Hematopoietic multipotent progenitor cell treated with erythropoietin and hydrocortisone succinate and interleukin-3 and kit ligand, for 15 days (in vitro differentiated cells): ENCODE measurements around the gene ABHD17C.
"Not testable (repeated sequence)": the region's sequence is repeated elsewhere in the genome, so short reads cannot be mapped to it uniquely, and the experiment has no call there.

Experiments used
- DNase-seq: peaks from one replicate; pipeline ENCODE4 v3.0.0-alpha.2; 2015; ENCODE audit warnings: low spot score

ABHD17C gene

DNA sequence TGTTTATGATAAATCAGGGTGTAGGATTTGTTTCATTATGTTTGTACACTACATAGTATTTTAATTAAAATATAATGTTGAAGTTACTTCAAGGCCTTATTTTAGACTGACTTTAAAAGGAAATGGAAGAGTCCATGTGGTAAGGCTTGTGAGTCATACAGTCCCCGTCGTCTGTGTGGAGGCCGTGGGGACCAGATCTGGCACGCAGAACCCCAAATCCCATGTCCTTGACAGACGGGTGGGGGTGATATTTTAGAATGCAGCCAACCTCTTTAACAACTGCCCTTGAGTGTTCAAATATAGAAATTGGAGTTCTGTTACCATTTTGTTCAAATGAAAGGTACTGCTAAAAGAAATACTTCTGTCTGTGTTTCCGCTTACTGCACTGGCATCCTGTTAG, 35.8 kb downstream of the ABHD17C start:
- DNase-seq: no peak

DNA sequence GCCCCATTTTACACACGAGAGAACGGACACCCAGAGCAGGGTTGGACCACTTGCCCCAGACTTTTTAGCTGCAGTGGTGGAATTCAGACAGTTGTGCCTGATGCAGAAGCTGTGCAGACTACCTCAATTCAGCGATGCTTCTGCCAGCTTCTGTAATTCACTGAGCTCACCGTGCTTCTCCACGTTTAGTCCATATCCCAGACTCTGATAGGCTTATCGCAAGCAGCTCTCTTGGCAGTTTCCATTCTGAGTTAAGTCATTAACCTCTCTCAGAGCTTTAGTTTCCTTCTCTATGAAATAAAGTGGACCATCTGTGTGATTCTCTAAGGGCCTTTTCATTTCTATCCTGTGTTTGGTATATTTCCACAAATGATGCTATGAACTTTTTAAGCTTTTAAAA, 37.1 kb downstream of the ABHD17C start:
- DNase-seq: no peak

DNA sequence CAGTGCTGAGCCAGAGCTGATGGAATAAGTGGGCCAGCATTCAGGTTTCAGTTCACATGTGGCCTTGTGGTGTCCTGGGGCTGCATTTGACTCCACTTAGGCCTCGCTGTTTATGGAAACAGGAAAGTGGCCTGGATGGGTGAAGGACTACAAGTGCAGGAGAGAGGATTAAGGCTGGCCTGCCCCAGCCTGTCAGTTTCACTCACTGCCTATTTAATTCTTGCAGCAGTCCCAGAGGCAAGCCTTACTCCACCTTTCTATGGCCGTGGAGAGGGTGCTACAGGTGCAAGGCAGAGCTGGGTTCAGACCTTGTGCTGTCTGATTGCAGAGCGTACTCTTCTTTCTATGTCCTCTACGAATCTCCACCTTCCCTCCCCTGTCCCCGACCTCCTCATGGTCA, 37.7 kb downstream of the ABHD17C start:
- DNase-seq: no peak

DNA sequence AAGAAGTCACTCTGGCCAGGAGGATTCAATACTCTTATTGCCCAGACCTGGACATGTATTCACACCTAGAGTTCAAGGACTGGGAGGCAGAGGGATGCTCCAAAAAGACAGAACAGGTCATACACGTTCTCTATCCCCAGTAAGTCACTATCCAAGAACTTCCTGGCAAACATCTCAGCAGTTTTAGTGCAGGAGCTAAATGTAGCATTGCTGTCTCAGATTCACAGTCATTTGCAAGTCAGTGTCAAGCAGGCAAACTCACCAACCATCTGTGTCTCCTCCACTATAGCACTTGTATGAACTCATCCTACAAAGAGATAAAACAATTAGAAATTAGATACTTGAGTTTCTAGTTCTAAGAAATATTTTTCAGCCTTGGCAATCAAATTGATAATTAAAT, 38.4 kb downstream of the ABHD17C start:
- no peak for DNase-seq

DNA sequence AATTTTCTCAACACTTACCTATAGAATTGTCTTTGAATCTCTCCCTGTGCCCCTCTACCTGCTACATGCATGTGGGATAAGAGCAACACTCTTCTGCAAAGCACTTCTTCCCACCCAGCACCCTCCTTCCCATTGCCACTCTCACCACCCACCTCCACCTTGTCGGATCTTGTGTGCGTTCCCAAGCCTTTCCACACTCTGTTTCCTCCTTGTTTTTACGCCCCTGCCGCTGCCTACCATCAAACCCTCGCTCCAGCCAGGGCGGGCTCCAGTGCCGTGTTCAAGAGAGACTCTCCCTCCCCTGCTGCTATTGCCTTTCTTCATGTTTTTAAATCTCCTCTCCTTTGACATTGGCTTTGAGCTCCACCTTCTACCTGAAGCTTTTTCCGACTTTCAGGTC, 40.2 kb downstream of the ABHD17C start:
- no peak for DNase-seq

DNA sequence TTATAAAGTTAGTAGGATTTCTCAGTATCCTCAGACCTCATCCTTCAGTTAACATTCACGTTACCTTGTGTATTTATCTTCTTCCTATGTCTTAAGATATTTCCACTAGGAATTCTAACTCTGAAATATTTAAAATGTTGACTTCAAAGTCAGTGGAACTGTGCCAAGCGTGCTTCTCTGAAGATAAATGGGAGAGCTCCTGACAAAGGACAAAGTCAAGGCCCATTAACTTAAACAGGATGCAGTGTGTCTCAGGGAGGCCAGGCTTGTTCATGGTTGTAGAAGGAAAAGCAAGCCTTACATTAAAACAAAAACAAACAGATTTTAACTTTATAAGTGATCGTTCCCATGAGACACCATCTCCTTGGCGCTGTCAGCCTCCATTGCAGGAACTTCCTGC, 41.5 kb downstream of the ABHD17C start:
- DNase-seq: no peak

DNA sequence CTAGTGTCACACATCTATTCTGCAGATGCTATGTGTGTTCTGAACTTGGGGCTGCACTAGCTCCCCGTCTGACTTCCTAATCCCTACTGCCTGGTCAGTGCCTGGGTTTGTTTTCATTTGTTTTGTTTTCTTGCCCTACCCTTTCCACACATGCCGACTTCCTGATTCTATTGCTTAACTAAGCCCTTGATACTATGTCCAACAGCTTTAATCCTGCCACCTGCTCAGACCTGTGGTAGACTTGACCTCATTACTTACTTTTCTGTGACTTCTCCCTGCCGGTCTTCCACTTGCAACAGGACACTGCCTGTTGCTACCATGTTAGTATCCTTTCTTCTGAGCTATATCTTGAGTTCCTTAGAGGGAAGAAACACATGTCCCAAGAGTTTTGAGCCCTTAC, 44.8 kb downstream of the ABHD17C start:
- DNase-seq: no peak

DNA sequence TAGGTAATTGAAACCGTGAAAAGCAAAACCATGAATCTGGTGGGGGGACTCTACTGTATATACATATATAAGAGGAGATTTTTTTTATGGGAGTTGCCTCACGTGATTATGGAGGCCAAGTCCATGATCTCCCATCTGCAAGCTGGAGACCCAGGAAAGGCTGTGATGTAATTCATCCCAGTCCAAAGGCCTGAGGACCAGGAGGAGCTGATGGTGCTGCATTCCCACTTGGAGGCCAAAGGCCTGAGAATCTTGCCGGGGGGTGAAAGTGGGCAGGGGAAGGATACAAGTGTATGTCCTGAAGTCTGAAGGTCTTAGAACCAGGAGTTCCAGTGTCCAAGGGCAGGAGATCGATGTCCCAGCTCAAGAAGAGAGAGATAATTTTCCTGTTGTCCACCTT, 47.0 kb downstream of the ABHD17C start:
- no peak for DNase-seq

DNA sequence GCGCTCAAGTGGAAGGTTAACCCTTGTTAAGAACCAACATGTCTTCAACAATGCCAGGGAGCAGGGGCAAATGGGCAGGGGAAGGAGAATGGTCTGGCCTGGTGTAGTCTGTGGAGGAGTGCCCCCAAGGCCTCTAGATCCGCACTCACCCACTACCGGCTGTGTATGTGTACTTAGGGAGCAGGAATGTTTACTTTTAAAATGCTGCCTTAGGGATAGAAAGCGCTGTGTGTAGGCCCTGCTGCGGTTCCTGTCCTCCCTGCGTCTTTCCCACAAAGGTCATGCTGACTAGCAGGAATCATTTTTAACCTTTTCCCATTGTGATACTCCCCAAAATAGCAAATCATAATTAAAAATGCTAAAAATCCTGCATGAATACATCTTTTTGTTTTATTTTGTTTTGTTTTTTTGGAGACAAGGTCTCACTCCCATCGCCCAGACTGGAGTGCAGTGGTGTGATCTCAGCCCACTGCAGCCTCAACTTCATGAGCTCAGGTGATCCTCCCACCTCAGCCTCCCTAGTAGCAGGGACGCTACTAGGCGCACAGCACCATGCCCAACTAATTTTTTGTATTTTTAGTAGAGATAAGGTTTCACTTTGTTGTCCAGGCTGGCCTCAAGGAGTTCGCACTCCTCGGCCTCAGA, 48.2 kb downstream of the ABHD17C start:
- DNase-seq: no peak

DNA sequence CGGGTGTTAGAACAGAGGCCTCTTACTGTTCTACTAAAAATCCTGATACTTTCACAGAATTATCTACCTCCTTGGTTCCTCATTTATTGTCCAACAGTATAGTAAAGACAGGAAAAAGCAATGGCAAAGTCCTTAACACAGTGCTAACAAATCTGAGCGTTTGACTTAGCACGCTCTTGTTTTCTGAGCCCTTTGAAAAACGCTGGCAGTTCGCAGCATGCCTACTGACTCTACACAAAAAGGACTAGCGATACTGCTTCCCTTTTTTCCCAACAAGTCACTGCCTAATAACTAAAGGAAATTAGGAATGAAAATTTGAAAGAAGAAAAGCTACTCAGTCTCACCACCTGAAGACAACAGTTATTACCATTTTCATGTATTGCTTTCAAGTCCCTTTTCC, 49.3 kb downstream of the ABHD17C start:
- DNase-seq: no peak

DNA sequence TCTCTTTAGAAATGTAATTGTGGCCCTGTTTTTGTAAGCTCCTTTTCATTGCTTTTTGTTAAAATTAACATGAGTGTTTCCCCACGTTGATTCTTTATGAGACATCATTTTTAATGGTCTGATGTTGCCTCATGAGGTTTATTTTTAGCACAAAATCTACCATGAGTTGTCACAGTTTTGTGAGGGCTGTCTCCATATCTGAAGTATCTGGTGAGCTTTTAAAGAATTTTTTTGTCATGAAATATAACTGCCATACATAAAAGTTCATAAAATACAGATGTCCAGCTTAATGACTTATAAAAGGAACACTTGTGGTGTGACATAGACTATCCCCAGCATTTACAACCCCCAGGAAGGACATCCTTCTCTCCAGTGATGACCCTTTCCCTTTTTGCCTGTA, 49.7 kb downstream of the ABHD17C start:
- no peak for DNase-seq

DNA sequence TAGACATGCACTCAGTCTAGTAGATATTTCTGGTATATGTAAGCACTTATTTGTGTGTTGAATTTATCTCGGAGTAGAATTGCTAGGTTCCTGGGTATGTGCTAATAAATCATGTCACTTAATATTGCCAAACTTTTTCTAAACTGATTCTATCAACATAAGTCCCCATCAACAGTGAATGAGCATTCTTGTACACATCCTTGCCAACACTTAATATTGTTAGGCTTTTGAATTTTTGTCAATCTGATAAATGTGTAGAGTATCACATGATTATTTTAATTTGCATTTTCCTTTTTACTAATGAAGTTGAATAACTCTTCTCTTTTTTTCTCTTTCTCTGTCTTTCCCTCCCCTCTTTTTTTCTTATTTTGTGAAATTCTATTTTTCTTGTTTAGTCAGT, 50.8 kb downstream of the ABHD17C start:
- DNase-seq: no peak

DNA sequence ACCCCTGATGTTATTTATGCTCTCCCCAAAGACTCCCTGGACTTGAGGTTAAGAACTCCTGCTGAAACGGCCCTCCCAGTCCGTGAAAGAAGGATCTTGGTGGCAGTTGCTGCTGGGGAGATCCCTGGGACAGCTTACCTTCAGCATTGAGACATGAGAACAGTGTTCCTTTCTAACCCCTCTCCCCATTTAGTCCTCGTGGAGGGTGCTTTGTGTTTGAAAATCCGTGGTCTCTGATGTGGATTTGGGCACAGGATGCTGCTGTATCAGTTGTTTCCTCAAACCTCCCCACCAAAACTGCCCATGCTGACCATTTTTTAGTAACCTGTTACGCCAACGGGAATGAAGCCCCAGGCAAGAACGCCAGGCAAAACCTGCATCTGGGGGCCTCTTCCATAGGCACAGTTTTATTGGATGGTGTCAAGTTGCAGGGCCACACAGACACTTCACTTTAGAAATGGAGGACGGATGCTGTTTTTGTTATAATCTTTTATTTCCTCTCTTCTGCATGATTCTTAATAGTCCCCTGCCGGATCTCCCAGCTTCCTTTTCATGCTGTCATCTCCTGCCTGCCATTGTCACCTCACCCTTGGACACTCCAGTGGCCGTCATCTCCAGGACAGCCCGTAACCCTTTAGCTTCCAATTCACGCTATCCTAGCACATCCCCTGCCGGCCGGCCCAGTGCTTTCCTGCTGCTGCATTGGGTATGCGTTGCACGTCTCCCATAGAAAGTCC, 52.4 kb downstream of the ABHD17C start:
- no peak for DNase-seq

DNA sequence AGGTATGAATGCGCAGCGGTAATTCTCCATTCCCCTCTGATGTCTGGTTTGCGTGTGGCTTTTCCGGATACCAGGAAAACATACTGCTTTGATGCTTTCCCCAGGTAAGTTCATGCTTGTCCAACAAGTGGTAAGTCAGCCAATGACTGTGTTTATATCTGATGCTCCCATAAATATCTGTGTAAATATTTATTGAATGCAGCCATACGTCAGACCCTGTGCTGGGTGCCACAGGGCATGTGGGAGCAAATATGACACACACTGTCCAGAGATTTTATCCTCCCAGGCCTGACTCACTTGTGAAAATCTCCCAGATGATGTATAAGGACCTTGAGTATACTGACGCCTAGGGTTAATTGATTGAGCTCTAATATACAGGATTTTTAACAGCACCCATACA, 54.5 kb downstream of the ABHD17C start:
- DNase-seq: no peak

DNA sequence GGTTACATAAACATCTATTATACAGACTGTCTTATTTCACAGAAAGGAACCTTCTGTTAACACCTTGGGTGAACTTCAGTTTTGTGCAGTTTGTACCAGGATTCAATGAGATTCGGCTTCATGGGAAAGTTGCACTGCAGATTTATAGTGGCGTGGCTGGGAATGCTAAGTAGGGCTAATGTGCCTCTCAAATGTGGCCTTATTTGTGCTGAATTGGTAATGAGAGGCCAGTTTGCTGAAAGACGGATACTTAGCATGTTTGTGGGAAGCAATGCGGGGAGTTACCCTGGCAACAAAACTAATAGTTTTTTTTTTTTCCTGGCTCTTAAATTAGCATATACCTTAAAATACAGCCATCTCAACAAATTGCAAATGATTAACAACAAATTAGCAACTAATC, 55.5 kb downstream of the ABHD17C start:
- DNase-seq: no peak

DNA sequence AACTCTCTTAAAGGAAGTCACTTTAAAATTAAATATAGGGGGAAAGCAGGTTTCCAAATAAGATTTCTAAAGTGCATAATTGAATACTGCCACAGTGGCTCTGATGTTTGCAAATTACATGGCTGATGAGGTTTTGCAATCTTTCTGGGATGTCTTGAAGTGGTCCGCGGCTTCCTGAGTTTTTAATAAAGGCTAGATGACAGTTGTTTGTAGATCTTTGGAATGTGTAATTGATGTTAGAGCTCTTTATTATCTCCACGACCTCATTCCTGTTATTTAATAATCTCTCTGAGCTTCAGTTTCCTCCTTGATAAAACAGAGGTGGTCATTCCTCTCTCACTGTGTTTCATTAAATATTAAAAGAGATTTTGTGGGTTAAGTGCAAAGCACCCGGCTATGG, 57.1 kb downstream of the ABHD17C start:
- DNase-seq: no peak

DNA sequence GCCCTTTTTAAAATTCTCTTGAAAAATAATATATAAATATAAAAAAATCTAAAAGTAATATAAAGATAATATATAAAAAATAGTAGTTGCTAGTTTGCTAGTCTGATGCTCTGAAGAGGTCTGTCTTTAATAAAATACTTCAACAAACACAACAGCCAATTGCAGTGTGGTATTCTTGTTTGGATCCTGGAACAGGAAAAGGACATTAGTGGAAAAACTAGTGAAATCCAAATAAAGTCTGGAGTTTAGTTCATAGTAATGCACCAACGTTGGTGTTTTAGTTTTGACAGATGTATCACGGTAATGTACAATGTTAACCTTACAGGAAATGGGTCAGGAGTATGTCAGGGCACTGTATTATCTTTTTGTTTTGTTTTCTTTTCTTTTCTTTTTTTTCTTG, 58.1 kb downstream of the ABHD17C start:
- DNase-seq: no peak

DNA sequence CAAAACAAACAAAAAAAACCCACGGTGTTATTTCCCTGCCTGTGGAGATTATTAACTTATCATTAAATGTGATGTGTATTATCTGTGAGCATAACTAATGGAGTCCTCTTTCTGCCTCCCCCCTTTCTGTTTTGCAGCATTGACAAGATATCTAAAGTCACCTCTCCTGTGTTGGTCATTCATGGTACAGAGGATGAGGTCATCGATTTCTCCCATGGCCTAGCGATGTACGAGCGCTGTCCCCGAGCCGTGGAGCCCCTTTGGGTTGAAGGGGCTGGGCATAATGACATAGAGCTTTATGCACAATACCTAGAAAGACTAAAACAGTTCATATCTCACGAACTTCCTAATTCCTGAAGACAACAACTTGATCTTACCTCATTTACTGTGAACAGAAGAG, 58.9 kb downstream of the ABHD17C start:
- no peak for DNase-seq

DNA sequence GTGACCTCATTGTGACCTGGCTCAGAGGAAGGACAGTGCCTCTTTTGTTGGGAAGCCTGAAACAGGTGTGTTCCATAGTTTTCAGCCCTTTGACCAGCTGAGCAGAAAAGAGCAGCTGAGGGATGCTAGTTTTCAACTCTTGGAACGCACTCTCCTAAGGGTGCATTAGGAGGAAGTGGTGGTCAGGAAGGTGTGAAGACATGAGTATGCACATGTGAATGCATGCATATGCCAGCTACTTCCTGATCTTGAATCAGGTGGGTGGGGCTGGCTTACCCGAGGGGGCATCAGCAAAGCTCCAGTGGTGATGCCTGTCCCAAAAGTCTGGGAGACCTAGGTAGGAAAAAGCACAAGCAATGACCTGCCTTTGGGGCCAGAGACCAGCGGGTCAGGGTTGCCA, 60.8 kb downstream of the ABHD17C start:
- no peak for DNase-seq

DNA sequence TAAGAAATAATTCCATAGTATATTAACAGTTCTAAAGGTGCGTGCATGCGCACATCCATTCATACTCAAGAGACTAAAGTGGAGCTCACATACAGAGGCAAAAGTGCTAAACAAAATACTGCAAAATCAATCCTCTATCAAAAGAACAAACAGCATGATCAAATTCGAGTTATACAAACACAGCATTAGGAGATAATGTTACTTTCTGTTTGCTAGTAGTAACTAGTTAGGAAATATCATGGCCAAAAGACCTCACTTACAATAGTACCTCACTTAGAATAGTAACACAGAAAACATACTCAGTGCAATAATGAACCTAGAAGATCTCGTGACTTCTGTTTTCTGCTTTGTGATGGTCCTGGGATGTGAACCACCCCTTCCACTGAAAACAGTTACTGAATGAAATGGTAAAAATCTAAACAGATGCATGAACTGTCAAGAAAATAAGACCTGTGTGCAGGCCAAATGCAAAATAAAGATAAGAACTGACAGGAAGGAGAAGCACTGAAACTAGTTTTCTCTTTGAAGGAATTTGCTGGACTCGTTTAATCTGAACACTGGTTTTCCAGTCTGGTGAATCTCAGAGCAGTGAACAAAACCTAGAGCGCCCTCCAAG, 63.1 kb downstream of the ABHD17C start:
- no peak for DNase-seq

DNA sequence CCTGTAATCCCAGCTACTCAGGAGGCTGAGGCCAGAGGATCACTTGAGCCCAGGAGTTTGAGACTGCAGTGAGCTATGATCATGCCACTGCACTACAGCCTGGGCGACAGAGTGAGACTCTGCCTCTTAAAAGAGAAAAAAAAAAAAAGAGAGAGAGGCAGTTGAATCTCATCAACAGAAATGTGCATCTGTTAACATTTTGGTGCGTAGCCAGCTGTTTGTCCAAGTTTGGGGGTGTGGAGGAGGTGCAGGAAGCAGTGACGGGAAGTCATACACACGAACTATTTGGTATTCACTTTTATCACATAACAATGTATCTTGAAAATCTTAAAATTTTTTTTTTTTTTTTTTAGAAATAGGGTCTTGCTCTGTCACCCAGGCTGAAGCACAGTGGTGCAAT, 65.8 kb downstream of the ABHD17C start:
- no peak for DNase-seq

DNA sequence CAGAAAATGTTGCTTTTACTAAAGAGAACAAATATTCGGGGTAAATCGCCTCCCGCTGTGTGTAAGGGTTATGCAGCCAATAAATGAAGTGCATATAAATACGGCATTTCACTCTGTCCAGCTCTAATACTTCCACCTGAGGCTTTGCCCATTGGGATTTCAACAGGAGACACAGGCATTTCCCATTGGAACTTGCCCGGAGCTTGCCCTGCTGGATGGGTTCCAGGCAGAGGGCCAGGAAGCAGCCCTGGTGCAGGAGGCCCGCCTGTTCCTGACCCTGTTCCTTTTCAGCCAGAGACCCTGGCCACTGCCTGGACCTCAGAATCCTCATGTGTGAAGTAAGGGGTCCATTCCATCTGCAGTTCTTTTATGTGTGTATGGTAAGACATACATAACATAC, 66.6 kb downstream of the ABHD17C start:
- no peak for DNase-seq

DNA sequence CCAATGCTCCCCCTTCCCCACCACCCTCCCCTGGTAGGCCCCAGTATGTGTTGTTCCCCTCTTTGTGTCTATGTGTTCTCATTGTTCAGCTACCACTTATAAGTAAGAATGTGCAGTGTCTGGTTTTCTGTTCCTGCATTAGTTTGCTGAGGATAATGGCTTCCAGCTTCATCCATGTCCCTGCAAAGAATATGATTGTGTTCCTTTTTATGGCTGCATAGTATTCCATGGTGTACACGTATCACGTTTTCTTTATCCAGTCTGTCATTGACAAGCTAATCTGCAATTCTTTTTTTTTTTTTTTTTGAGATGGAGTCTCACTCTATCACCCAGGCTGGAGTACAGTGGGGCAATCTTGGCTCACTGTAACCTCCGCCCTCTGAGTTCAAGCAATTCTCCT, 68.1 kb downstream of the ABHD17C start:
- not testable (repeated sequence) for DNase-seq

DNA sequence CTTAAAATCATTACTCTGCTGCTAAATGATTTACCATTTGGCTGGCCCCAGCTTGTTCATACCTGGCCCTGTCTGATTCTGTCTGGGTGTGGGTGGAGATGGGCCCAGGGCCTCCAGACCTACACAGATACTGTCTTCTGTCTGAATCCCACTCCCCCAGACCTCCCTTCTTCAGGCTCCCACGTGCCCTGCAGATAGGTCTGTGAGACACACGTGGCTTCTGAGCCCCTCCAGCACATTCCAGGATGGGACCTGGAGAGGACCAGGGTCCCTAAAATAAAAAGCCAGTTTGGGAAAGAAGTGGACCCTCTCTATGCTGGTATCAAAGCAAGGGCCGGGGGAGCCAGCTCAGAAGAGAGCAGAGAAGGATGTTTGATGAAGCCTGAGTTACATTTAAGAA, 69.4 kb downstream of the ABHD17C start:
- DNase-seq: no peak
